Loucy (cell line): ENCODE results near the gene ZNF581.

Source experiments
- CTCF ChIP-seq: fragments of 200-600 bp; sonication (generic); conservative IDR thresholded peaks from 2 replicates; pipeline ENCODE4 v1.5.1; 2014; ENCODE audit warnings: mild to moderate bottlenecking, antibody characterized with exemption, low read length
- EZH2phosphoT487 ChIP-seq: fragments of 200-600 bp; IDR thresholded peaks from 2 replicates; pipeline ENCODE4 v1.6.1; 2018; ENCODE audit warnings: antibody characterized with exemption, mild to moderate bottlenecking, moderate library complexity, borderline replicate concordance

GRCh38 chr19:55689411-55690108 is 46.1 kb downstream of the ZNF581 start:
- TF ChIP-seq CTCF (no peak), EZH2phosphoT487 (no peak)
